ENCODE data around the gene NAA60.
A peak's percentile ranks its signal among the peaks of the same experiment; 100 is the strongest.
"Not testable (repeated sequence)": the region's sequence is repeated elsewhere in the genome, so short reads cannot be mapped to it uniquely, and the experiment has no call there.

The NAA60 gene

GRCh38 chr16:3472878-3473595 lies 29.6 kb downstream of the NAA60 start:
- TF ChIP-seq, protein P1, sequence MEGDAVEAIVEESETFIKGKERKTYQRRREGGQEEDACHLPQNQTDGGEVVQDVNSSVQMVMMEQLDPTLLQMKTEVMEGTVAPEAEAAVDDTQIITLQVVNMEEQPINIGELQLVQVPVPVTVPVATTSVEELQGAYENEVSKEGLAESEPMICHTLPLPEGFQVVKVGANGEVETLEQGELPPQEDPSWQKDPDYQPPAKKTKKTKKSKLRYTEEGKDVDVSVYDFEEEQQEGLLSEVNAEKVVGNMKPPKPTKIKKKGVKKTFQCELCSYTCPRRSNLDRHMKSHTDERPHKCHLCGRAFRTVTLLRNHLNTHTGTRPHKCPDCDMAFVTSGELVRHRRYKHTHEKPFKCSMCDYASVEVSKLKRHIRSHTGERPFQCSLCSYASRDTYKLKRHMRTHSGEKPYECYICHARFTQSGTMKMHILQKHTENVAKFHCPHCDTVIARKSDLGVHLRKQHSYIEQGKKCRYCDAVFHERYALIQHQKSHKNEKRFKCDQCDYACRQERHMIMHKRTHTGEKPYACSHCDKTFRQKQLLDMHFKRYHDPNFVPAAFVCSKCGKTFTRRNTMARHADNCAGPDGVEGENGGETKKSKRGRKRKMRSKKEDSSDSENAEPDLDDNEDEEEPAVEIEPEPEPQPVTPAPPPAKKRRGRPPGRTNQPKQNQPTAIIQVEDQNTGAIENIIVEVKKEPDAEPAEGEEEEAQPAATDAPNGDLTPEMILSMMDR (IDR thresholded peaks at IDR 0.05): no peak
- H3K36me3 Mint-ChIP-seq (ENCODE audit: low read depth): peaks cover 14% of the 10 kb centered on the region
- peaks cover 19% of the 10 kb centered on the region for H3K4me1 Mint-ChIP-seq
- DNase-seq: no peak
- H3K4me3 Mint-ChIP-seq: no peak overlapping the region
- no peaks in the 10 kb centered on the region for H3K9me3 Mint-ChIP-seq
- H3K27ac Mint-ChIP-seq: peak overlapping the region; percentile 75
- peaks cover 2% of the 10 kb centered on the region for H3K27me3 Mint-ChIP-seq (ENCODE audit: low read depth, poor library complexity)

DNA sequence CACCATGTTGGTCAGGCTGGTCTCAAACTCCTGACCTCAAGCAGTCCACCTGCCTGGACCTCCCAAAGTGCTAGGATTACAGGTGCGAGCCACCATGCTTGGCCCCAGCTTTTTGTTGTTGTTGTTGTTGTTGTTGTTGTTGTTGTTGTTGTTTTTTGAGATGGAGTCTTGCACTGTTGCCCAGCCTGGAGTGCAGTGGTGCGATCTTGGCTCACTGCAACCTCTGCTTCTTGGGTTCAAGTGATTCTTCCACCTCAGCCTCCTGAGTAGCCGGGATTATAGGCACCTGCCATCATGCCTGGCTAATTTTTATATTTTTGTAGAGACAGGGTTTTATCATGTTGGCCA lies 30.1 kb downstream of the NAA60 start:
- H3K36me3 Mint-ChIP-seq (ENCODE audit: low read depth): peaks cover 14% of the 10 kb centered on the region
- H3K27me3 Mint-ChIP-seq (ENCODE audit: low read depth, poor library complexity); H3K4me3 Mint-ChIP-seq; DNase-seq; H3K9me3 Mint-ChIP-seq: not testable (repeated sequence)
- H3K4me1 Mint-ChIP-seq: peaks cover 19% of the 10 kb centered on the region
- H3K27ac Mint-ChIP-seq: peak overlapping the region; percentile 75

- Mint-ChIP-seq H3K4me3 (no peak overlapping the region), H3K27ac (no peak overlapping the region), H3K4me1 (peaks cover 15% of the 10 kb centered on the region), H3K36me3 (ENCODE audit: low read depth) (peaks cover 15% of the 10 kb centered on the region), H3K27me3 (ENCODE audit: low read depth, poor library complexity) (peaks cover 2% of the 10 kb centered on the region), H3K9me3 (no peaks in the 10 kb centered on the region)
- no peak for DNase-seq
- TF ChIP-seq, protein P1 (IDR thresholded peaks at IDR 0.05): no peak
Observed at GRCh38 chr16:3474136-3474779, 30.8 kb downstream of the NAA60 start.

- H3K36me3 Mint-ChIP-seq (ENCODE audit: low read depth): peaks cover 21% of the 10 kb centered on the region
- DNase-seq: not testable (repeated sequence)
Observed at GRCh38 chr16:3474870-3475269, 31.4 kb downstream of the NAA60 start.

DNA sequence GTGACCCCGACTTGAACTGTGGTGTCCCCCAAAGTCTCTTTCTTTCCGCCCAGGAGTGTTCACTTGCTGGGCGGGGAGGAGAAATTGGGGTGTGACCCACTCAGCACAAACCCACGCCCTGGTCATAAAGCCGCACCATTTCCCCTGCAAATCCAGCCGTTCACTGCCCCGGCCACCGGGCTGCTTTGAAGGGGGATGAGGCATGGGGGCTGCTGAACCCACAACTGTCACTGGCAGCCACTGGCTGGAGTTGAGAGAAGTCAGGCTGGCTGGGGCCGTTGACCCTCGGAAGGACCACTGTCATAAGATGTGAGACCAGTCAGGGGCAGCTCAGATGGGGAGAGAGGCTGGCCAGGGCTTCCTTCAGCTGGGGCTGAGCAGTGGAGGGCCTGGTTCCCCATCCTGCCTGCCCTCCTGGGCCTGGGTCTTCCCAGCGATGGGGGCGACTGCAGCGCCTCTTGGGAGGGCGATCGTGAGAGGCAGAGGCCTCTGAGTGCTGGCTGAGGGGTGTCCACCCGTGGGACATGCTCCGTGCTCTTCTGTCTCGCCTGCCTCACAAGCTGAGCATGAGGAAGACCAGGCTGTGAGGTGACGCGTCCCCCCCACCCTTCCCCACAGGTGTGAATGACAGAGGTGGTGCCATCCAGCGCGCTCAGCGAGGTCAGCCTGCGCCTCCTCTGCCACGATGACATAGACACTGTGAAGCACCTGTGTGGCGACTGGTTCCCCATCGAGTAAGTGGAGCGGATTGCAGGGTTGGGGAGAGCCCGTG lies 32.3 kb downstream of the NAA60 start:
- Mint-ChIP-seq H3K27ac (peak overlapping the region; percentile 64), H3K36me3 (ENCODE audit: low read depth) (peaks cover 25% of the 10 kb centered on the region), H3K4me3 (no peak overlapping the region), H3K9me3 (no peaks in the 10 kb centered on the region), H3K27me3 (ENCODE audit: low read depth, poor library complexity) (peaks cover 2% of the 10 kb centered on the region), H3K4me1 (peaks cover 16% of the 10 kb centered on the region)
- TF ChIP-seq, protein P1 (IDR thresholded peaks at IDR 0.05): no peak
- DNase-seq: no peak

More at GRCh38 chr16:3474870-3475269, 31.4 kb downstream of the NAA60 start:
- not testable (repeated sequence) for H3K27ac Mint-ChIP-seq; H3K9me3 Mint-ChIP-seq; H3K27me3 Mint-ChIP-seq (ENCODE audit: low read depth, poor library complexity); H3K4me3 Mint-ChIP-seq
- H3K4me1 Mint-ChIP-seq: peaks cover 15% of the 10 kb centered on the region

- no peak overlapping the region for H3K4me3 Mint-ChIP-seq
- TF ChIP-seq, protein P1 (IDR thresholded peaks at IDR 0.05): no peak
- peaks cover 30% of the 10 kb centered on the region for H3K36me3 Mint-ChIP-seq (ENCODE audit: low read depth)
- H3K27ac Mint-ChIP-seq: peak overlapping the region; percentile 19
- H3K27me3 Mint-ChIP-seq (ENCODE audit: low read depth, poor library complexity): peaks cover 2% of the 10 kb centered on the region
- no peak for DNase-seq
- H3K4me1 Mint-ChIP-seq: peaks cover 22% of the 10 kb centered on the region
- H3K9me3 Mint-ChIP-seq: no peaks in the 10 kb centered on the region
Observed at GRCh38 chr16:3476409-3476808, 32.9 kb downstream of the NAA60 start.

All from nephron progenitor cell (in vitro differentiated cells).